Hematopoietic multipotent progenitor cell treated with erythropoietin and hydrocortisone succinate and interleukin-3 and kit ligand, for 4 days (in vitro differentiated cells): ENCODE data around the gene FGD4.

Source experiments
- DNase-seq: peaks from one replicate; pipeline ENCODE4 v3.0.0-alpha.2; 2015

FGD4 gene

GRCh38 chr12:32413412-32413811, 14.1 kb downstream of the FGD4 start:
- no peak for DNase-seq

- no peak for DNase-seq
Measured at GRCh38 chr12:32418221-32418620, 18.9 kb downstream of the FGD4 start.

GRCh38 chr12:32418903-32419519, 19.7 kb downstream of the FGD4 start:
- DNase-seq = no peak

- DNase-seq = peak; percentile 88
Measured at GRCh38 chr12:32419520-32419960, 20.2 kb downstream of the FGD4 start.

DNA sequence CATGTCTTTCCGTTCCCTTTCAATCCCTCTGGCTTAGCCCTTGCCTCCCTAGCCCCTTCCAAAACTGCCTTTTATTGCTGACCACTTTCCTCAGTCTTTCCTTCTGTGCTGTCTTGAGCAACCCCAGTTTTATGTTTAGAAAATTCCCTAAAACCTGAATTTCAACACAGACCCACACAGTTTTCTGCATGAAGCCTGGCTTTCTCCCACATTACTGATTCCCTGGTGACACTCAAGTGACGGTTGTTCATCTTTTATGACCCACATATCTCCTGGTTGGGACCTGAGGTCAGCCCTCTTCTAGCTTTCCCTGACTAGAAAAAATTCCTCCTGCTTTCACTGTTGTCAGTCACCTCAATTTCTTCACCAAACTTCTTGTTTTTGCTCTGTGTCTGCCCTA, 21.0 kb downstream of the FGD4 start:
- no peak for DNase-seq

GRCh38 chr12:32423559-32423958, 24.2 kb downstream of the FGD4 start:
- DNase-seq = peak; percentile 40

DNA sequence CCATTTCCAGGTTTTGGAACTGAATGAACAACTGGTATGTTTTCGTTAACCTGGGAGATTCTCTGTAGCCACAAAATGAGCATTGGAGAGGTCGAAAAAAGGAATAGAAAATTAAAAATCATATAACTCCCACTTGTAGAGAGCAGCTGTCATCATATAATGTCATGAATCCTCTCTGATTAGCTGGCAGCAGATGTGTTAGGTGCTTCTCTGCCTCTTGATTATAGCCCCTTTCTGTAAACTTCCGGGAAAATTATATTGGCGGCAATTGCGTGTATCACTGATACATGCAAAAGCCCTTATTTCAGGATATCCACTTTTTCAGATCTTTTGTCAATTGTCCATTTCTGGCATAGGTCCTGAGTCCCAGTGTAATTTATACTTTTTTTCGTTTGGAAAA, 31.7 kb downstream of the FGD4 start:
- no peak for DNase-seq

GRCh38 chr12:32435921-32436705, 36.8 kb downstream of the FGD4 start:
- no peak for DNase-seq

- DNase-seq = no peak
Measured at GRCh38 chr12:32437095-32437515, 37.7 kb downstream of the FGD4 start.

GRCh38 chr12:32440120-32440865, 40.9 kb downstream of the FGD4 start:
- no peak for DNase-seq

DNA sequence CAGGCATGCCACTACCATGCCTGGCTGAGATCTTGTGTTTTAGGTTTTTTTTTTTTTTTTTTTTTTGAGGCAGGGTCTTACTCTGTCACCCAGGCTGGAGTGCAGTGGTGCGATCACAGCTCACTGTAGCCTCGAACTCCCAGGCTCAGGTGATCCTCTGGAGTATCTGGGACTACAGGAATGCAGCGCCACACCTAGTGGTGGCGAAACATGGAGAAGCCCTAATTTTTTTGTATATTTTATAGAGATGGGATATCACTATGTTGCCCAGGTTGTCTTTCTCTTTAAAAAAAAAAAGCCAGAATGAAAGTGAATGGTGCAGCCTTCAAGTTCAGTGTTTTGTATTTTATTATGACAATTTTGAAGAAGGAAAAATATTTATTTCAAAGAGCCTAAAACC, 44.1 kb downstream of the FGD4 start:
- DNase-seq = no peak

GRCh38 chr12:32444895-32445294, 45.5 kb downstream of the FGD4 start:
- no peak for DNase-seq

DNA sequence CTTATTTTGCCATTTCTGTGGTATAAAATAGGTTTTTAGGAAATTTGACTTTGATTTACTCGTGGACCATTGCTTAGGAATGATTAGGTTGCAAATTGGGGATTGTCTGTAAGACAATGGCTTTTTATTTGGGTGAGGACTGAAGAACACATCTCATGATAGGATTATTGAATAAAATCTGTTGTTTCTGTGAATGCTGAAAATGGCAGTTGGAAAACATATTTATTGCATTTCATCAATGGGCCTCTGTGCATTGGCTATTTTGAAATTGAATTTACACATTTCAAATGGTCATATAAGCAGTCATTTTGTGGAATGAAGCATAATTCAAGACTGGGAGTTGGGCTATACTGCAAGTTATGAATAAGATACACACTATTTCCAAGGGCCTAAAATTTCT, 46.0 kb downstream of the FGD4 start:
- no peak for DNase-seq

DNA sequence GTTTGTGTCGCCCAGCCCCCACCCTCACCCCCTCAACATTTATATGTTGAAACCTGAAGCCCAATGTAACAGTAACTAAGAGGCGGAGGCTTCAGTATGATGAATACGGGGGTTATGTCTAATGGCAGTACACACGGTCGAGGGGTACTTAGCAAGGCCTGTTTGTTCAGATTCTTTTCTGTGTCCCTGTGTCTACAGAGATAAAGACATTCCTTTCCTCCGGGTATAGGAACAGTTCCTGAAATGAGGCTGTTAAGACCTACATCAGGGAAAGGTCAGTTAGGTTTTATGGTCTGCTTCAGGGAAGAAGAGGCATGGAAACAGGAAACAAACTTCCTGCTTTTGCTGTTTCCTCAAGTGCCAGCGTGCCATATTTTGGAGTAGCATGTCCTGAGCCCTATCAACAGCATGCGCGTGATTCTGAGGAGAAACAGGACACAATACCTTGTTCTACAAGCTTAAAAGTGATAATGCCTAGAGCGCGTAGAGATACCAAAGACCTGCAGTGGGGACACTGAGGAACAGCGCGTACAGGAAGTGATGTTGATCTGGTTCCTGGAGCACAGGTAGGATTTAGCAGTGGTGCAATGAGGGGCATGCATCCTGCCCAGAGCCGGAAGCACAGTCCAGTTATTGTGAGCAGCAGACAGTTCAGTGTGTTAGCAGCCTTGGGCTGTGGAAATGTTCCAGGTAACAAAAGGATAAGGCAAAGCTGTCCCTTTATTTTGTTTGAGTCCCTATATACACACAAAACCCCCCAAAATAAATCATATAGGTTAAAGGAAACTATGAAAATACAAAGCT, 47.2 kb downstream of the FGD4 start:
- no peak for DNase-seq

GRCh38 chr12:32448586-32448985, 49.2 kb downstream of the FGD4 start:
- no peak for DNase-seq

DNA sequence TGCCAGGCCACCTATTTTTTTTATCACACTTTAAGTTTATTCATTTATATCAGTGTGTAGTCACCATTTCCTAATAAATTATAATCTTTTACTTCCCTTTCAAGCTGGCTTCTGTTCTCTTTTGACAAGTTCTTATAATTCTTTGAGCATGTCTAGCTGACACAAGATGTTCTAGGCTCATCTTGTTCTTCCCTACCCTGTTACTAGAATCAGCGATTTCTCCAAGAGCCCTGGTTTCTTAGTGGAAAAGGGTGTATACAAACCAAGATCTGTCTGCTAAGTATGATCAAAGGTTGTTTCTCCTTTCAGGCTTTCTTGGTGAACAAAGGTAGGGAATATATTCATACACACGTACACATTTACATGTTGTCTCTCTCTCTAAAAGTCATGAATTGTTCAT, 51.0 kb downstream of the FGD4 start:
- DNase-seq = no peak

DNA sequence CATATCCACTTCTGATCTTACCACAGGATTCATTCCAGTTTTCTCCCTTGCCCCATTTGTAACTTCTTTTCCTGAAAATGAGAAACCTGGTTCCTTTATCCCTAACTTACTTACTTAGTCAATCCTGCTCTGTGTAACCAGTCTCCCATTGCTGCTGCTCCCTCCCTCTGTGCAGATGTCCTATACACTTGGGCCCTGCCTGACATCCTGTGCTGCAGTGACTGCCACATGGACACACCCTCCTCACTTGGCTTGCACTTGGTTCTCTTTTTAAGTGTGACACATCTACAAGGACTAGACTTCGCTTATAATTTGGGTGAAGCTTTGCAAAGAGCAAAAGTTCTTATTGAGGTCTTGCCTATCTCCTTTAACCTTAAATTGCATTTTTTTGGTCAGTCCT, 51.4 kb downstream of the FGD4 start:
- peak; percentile 43 for DNase-seq

- DNase-seq = no peak
Measured at GRCh38 chr12:32451816-32452215, 52.5 kb downstream of the FGD4 start.

DNA sequence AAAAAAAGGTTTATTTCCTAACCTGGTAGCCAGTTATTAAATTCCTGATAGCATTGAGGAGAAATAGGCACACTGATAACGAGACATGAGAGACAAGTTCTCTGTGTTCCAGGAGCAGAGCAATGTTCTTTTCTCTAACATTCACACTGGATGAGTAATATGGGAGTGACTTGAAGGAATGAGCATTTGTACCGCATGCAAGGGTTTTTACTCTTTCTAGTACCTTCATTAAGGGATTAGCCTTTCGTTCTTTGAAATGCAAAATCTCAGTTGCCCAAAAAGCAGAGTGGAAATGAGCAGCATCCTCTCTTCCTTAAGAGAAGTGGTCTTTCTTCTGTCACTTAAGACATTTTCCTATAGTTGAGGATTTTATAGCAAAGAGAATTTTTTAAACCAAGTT, 54.7 kb downstream of the FGD4 start:
- no peak for DNase-seq

DNA sequence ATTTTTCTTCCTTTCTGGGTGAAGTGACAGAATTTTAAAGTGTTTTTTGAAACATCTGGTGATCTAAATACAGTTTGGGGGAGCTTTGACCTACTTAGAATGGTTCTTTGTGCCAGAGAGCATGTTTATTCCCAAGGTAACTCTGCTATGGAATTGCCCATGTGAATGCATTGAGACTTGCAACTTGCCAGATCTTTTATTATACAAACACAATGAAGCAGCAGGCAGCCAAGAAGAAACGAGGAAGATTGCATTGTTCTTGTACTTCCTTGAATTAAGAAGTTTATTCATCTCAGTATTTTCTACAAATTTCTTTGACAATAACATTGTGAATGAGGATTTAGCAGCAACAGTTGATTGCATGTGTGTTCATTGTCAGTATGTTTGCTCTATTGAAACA, 55.5 kb downstream of the FGD4 start:
- no peak for DNase-seq

- peak; percentile 90 for DNase-seq
Measured at GRCh38 chr12:32455607-32456071, 56.3 kb downstream of the FGD4 start.

DNA sequence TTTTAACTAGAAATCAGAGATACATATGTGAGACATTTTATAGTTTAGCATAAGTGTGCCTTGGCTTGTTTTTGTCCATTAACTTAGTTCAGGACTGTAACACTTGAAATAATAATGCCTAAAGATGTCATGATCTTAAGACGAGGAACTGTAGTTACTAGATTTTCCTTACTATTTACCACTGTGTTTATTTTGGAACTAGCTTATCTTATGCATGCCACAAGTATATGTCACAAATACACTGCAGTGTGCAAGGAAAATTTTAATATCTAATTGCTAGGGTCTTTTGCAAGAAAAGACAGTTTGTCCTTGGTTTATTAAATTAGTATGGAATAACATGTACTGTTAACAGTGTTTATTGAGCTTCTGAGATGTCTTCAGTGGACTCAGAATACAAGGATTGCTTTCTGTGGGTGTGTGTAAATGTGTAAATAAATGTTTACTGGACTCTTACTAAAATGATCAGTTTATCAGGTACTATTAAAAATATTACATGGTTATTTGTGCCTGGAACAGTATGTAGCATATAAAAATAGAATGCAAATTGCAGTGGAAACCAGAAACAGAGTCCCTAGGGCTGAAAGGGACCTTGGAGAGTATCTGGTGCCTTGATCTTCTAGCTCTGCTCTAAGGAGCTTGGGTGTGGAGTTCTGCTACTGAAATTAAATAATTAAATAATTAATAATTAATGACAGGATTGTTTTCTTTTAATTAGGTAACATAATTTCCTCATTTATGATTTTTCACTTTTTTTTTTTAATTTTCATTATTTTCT, 58.1 kb downstream of the FGD4 start:
- no peak for DNase-seq
